Peyer's patch (tissue), 4 donors: ENCODE measurements around the gene WDR7. TPM values are rescaled to one million over a fixed set of nuclear protein-coding genes. Genes with fewer than 3 reads are reported as not detected.

ENCODE experiments used
- DNase-seq, 3 donors: peaks; one replicate each; pipeline ENCODE4 v3.0.0-alpha.2; 2017 to 2019
- H3K27ac ChIP-seq, 4 donors: fragments of 200-600 bp; sonication (generic); one replicate each; pipeline ENCODE4 v1.5.1; 2016 to 2019
- H3K27me3 ChIP-seq, 2 donors: fragments of 200-600 bp; sonication (generic); one replicate each; pipeline ENCODE4 v1.5.1; 2019
- H3K36me3 ChIP-seq, 3 donors: fragments of 200-600 bp; sonication (generic); one replicate each; pipeline ENCODE4 v1.5.1; 2016 to 2019
- H3K4me1 ChIP-seq, 4 donors: fragments of 200-600 bp; sonication (generic); one replicate each; pipeline ENCODE4 v1.5.1; 2016 to 2019
- H3K4me3 ChIP-seq, 4 donors: fragments of 200-600 bp; sonication (generic); 1 replicate in 3 of 4; 2 replicates in 1 of 4; pipeline ENCODE4 v1.5.1; 2016 to 2019; ENCODE audit warnings: mild to moderate bottlenecking in 1 of 4
- H3K9me3 ChIP-seq, 4 donors: fragments of 200-600 bp; sonication (generic); one replicate each; pipeline ENCODE4 v1.5.1; 2016 to 2019; ENCODE audit warnings: mild to moderate bottlenecking in 1 of 4
- POLR2A ChIP-seq, 2 donors: fragments of 450-650 bp; IDR thresholded peaks; one replicate each; pipeline ENCODE4 v1.5.1; 2017; ENCODE audit warnings: antibody characterized with exemption in 2 of 2, mild to moderate bottlenecking in 2 of 2, moderate library complexity in 2 of 2
- total RNA-seq, 4 donors: library from RNA; depleted of rRNA; stranded (reverse); fragments of >200 nt; gene quantifications; one replicate each; pipeline ENCODE4 v1.1.0, GENCODE V29; 2016
- TF ChIP-seq, protein P1 (sequence below), 6 experiments: fragments of 450-650 bp in 4 of 6; fragments of 200-600 bp in 2 of 6; sonication (generic) in 1 of 6; IDR thresholded peaks; one replicate each; pipeline ENCODE4 v1.5.1; 2017 to 2019; ENCODE audit warnings: antibody characterized with exemption in 6 of 6, mild to moderate bottlenecking in 3 of 6, moderate library complexity in 1 of 6

The WDR7 gene
- total RNA-seq, 4 donors from 2014 or later = 28.0 to 60.2 (median 34.4) TPM

DNA sequence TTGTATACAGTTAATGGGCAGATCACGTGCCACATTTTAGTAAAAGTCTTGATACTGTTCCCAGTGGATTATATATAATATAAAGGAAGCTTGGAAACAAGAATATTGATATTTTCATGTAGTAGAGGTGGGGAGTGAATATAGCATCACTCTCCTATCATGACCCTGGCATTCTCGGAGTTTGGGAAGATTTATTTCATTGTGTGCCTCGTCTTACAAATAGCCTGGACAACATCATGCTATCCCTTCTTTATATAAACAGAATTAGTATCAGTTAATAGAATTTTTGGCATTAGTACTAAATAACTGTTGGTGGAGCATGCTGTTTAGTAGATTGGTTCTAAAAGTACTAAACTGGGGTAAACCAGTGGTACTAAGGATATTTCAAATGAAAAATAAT lies 283.7 kb downstream of the WDR7 start:
- peaks cover 0 to 8% (median 0%) of the 10 kb centered on the region in 3 donors for H3K36me3 ChIP-seq
- H3K27me3 ChIP-seq = no peaks in the 10 kb centered on the region
- H3K27ac ChIP-seq = no peak overlapping the region
- no peaks in the 10 kb centered on the region for H3K9me3 ChIP-seq
- TF ChIP-seq, protein P1, sequence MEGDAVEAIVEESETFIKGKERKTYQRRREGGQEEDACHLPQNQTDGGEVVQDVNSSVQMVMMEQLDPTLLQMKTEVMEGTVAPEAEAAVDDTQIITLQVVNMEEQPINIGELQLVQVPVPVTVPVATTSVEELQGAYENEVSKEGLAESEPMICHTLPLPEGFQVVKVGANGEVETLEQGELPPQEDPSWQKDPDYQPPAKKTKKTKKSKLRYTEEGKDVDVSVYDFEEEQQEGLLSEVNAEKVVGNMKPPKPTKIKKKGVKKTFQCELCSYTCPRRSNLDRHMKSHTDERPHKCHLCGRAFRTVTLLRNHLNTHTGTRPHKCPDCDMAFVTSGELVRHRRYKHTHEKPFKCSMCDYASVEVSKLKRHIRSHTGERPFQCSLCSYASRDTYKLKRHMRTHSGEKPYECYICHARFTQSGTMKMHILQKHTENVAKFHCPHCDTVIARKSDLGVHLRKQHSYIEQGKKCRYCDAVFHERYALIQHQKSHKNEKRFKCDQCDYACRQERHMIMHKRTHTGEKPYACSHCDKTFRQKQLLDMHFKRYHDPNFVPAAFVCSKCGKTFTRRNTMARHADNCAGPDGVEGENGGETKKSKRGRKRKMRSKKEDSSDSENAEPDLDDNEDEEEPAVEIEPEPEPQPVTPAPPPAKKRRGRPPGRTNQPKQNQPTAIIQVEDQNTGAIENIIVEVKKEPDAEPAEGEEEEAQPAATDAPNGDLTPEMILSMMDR (IDR thresholded peaks at IDR 0.05) = no peak
- no peak for TF ChIP-seq POLR2A (IDR thresholded peaks at IDR 0.05)
- no peak overlapping the region for H3K4me3 ChIP-seq
- DNase-seq = no peak
- no peaks in the 10 kb centered on the region for H3K4me1 ChIP-seq

DNA sequence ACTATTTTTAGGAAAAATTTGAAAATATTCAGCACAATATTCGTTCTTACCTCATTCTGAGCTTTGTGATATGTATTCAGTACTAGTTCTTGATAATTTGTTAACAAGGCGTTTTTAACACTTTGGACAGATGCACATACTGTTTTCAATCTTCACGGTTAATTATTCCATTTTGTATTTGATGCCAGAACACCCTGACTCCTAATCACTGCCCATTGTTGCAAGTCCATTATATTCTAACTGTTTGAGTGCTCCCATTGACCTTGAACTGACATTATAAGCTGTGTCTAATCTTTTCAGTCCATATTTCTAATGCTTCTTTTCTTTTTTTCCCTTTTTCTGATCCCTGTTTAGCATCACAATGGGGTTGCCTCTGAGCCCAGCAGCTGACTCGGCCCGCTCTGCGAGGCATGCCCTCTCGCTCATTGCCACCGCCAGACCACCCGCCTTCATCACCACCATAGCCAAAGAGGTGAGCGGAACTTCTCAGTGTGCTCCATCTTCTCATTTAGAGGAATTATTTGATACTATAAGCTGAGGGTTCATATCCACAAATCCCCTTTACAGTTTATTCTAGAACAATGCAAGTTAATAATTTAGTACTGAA lies 284.4 kb downstream of the WDR7 start:
- H3K4me3 ChIP-seq = no peak overlapping the region
- H3K36me3 ChIP-seq = peaks cover 0 to 8% (median 0%) of the 10 kb centered on the region in 3 donors
- H3K9me3 ChIP-seq = no peaks in the 10 kb centered on the region
- TF ChIP-seq POLR2A (IDR thresholded peaks at IDR 0.05) = no peak
- TF ChIP-seq, protein P1 (IDR thresholded peaks at IDR 0.05) = no peak
- H3K27me3 ChIP-seq = no peaks in the 10 kb centered on the region
- no peaks in the 10 kb centered on the region for H3K4me1 ChIP-seq
- DNase-seq = no peak
- H3K27ac ChIP-seq = no peak overlapping the region

- no peak overlapping the region for H3K4me3 ChIP-seq
- DNase-seq = no peak
- no peak overlapping the region for H3K27ac ChIP-seq
- H3K36me3 ChIP-seq = peaks cover 0 to 8% (median 0%) of the 10 kb centered on the region in 3 donors
- no peaks in the 10 kb centered on the region for H3K4me1 ChIP-seq
- no peak for TF ChIP-seq POLR2A (IDR thresholded peaks at IDR 0.05)
- TF ChIP-seq, protein P1 (IDR thresholded peaks at IDR 0.05) = no peak
- no peaks in the 10 kb centered on the region for H3K9me3 ChIP-seq
- H3K27me3 ChIP-seq = no peaks in the 10 kb centered on the region
Measured at GRCh38 chr18:56936457-56936856, 285.3 kb downstream of the WDR7 start.

DNA sequence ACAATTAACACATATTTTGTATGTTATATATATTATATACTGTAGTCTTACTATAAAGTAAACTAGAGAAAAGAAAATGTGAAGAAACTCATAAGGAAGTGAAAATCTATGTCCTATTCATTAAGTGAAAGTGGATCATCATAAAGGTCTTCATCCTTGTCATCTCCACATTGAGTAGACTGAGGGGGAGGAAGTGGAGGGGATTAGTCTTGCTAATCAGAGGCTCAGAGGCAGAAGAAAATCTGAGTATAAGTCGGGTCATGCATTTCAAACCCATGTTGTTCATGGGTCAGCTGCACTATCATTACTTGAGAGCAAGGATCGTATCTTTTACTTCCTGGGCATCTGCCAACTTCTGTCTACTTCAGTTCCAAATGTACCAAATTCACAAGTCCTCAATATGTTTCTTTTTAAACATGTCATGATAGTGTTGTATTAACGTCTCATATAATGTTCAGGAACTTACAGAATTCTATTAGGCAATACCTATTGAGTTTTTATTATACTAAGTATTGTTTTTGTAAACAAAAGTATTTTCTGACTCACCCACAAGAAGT lies 286.8 kb downstream of the WDR7 start:
- no peak overlapping the region for H3K27ac ChIP-seq
- H3K9me3 ChIP-seq = no peaks in the 10 kb centered on the region
- H3K36me3 ChIP-seq = peaks cover 0 to 8% (median 0%) of the 10 kb centered on the region in 3 donors
- no peaks in the 10 kb centered on the region for H3K4me1 ChIP-seq
- DNase-seq = no peak
- TF ChIP-seq, protein P1 (IDR thresholded peaks at IDR 0.05) = no peak
- no peak for TF ChIP-seq POLR2A (IDR thresholded peaks at IDR 0.05)
- H3K27me3 ChIP-seq = no peaks in the 10 kb centered on the region
- H3K4me3 ChIP-seq = no peak overlapping the region

- H3K27ac ChIP-seq = no peak overlapping the region
- H3K4me3 ChIP-seq = no peak overlapping the region
- TF ChIP-seq, protein P1 (IDR thresholded peaks at IDR 0.05) = no peak
- TF ChIP-seq POLR2A (IDR thresholded peaks at IDR 0.05) = no peak
- no peak for DNase-seq
- no peaks in the 10 kb centered on the region for H3K36me3 ChIP-seq
- H3K9me3 ChIP-seq = no peaks in the 10 kb centered on the region
- no peaks in the 10 kb centered on the region for H3K27me3 ChIP-seq
- H3K4me1 ChIP-seq = no peaks in the 10 kb centered on the region
Measured at GRCh38 chr18:56945171-56946083, 294.3 kb downstream of the WDR7 start.
